ENCODE measurements around the gene TMEM108. TPM values are rescaled to one million over a fixed set of nuclear protein-coding genes. Genes with fewer than 3 reads are reported as not detected.

The TMEM108 gene
- total RNA-seq, 1 experiment from 2014 or later = not detected

DNA sequence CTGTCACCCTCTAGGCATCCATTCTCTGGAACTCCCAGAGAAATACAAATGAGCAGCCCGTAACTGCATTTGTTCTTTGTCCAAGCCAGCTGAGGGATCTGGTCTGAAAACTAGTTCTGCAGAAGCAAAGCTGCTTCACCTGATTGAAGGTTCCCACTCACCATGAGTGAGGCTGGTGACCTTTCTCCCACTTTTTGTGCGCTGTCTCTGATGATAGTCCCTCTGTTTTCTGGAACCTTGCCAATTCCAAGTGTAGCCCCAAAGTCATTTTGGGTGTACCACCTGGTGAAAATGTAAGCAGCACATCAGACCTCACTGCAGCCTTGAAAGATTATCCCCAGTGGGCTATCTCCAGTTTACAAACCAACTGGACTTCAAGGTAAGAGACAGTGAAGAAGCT lies 322.3 kb downstream of the TMEM108 start:
- peaks cover 60% of the 10 kb centered on the region for H3K27me3 Mint-ChIP-seq (ENCODE audit: insufficient read depth, unreplicated experiment)
- no peak overlapping the region for H3K27ac Mint-ChIP-seq (ENCODE audit: low read depth, unreplicated experiment)
- no peak for DNase-seq (ENCODE audit: unreplicated experiment)
- TF ChIP-seq, protein P1, sequence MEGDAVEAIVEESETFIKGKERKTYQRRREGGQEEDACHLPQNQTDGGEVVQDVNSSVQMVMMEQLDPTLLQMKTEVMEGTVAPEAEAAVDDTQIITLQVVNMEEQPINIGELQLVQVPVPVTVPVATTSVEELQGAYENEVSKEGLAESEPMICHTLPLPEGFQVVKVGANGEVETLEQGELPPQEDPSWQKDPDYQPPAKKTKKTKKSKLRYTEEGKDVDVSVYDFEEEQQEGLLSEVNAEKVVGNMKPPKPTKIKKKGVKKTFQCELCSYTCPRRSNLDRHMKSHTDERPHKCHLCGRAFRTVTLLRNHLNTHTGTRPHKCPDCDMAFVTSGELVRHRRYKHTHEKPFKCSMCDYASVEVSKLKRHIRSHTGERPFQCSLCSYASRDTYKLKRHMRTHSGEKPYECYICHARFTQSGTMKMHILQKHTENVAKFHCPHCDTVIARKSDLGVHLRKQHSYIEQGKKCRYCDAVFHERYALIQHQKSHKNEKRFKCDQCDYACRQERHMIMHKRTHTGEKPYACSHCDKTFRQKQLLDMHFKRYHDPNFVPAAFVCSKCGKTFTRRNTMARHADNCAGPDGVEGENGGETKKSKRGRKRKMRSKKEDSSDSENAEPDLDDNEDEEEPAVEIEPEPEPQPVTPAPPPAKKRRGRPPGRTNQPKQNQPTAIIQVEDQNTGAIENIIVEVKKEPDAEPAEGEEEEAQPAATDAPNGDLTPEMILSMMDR (IDR thresholded peaks at IDR 0.05; ENCODE audit: unreplicated experiment) = no peak
- BruUV-seq (replicated peaks) = no TSS peak
- no peaks in the 10 kb centered on the region for H3K36me3 Mint-ChIP-seq (ENCODE audit: insufficient read depth, unreplicated experiment)
- POLR2A ChIA-PET = no interaction called here
- no peak overlapping the region for H3K4me3 Mint-ChIP-seq (ENCODE audit: unreplicated experiment)
- peaks cover 10% of the 10 kb centered on the region for H3K9me3 Mint-ChIP-seq (ENCODE audit: unreplicated experiment)
- intact Hi-C loops (cut with micrococcal nuclease) = no loop called here
- CTCF ChIA-PET = interaction anchor here (0.8 to 1.6 kb wide), 2 partner anchors 16 to 64 kb away, joined by 3 to 4 read pairs; no protein-coding TSS in a partner anchor
- no peaks in the 10 kb centered on the region for H3K4me1 Mint-ChIP-seq (ENCODE audit: insufficient read depth, unreplicated experiment)

DNA sequence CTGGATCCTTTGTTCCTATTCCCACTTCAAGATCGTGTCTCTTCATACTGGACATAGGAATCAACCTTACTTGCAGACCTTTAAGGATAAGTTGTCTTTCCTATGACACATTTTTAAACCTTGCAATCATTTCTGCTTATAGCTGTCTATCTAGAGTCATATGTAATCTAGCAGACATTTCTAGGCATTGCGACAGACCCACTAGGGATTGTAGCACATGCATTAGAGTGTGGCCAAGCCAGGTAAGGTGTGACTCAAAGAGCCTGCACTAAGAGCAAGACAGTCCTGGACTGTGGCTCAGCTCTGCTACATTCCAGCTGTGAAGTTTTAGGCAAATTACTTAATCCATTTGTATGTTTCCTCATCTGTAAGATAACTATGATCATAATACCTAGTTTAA lies 322.8 kb downstream of the TMEM108 start:
- H3K4me3 Mint-ChIP-seq (ENCODE audit: unreplicated experiment) = no peak overlapping the region
- BruUV-seq (replicated peaks) = no TSS peak
- H3K27me3 Mint-ChIP-seq (ENCODE audit: insufficient read depth, unreplicated experiment) = peaks cover 61% of the 10 kb centered on the region
- intact Hi-C loops (cut with micrococcal nuclease) = no loop called here
- H3K27ac Mint-ChIP-seq (ENCODE audit: low read depth, unreplicated experiment) = no peak overlapping the region
- H3K4me1 Mint-ChIP-seq (ENCODE audit: insufficient read depth, unreplicated experiment) = no peaks in the 10 kb centered on the region
- H3K36me3 Mint-ChIP-seq (ENCODE audit: insufficient read depth, unreplicated experiment) = no peaks in the 10 kb centered on the region
- ChIA-PET POLR2A (no interaction called here), CTCF (interaction anchor here (0.6 to 1.6 kb wide), 4 partner anchors 10 to 431 kb away, joined by 3 to 4 read pairs (median 3); no protein-coding TSS in a partner anchor)
- peaks cover 10% of the 10 kb centered on the region for H3K9me3 Mint-ChIP-seq (ENCODE audit: unreplicated experiment)
- peak; percentile 42 for DNase-seq (ENCODE audit: unreplicated experiment)
- TF ChIP-seq, protein P1 (IDR thresholded peaks at IDR 0.05; ENCODE audit: unreplicated experiment) = no peak

DNA sequence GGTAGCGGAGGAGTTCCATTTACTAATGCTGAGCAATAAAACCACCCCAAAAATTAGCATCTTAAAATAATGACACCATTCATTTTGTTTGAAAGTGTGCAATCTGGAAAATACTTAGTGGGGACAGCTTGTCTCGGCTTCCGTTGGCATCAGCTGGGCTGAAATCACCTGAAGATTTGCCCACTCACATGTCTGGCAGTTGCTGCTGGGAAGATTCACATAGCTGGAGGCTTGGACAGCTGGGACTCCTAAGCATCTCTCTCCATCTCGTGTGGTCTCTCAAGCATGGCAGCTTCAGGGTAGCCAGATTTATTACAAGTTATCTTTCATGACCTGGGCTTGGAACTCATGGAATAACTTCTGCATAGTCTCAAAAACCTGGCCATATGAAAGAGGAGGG lies 323.2 kb downstream of the TMEM108 start:
- ChIA-PET POLR2A (no interaction called here), CTCF (interaction anchor here (0.6 to 1.6 kb wide), 5 partner anchors 9 to 430 kb away, joined by 3 to 4 read pairs (median 3); no protein-coding TSS in a partner anchor)
- BruUV-seq (replicated peaks) = no TSS peak
- H3K27me3 Mint-ChIP-seq (ENCODE audit: insufficient read depth, unreplicated experiment) = peaks cover 64% of the 10 kb centered on the region
- DNase-seq (ENCODE audit: unreplicated experiment) = no peak
- TF ChIP-seq, protein P1 (IDR thresholded peaks at IDR 0.05; ENCODE audit: unreplicated experiment) = no peak
- H3K9me3 Mint-ChIP-seq (ENCODE audit: unreplicated experiment) = peaks cover 9% of the 10 kb centered on the region
- intact Hi-C loops (cut with micrococcal nuclease) = no loop called here
- no peaks in the 10 kb centered on the region for H3K4me1 Mint-ChIP-seq (ENCODE audit: insufficient read depth, unreplicated experiment)
- no peak overlapping the region for H3K4me3 Mint-ChIP-seq (ENCODE audit: unreplicated experiment)
- H3K27ac Mint-ChIP-seq (ENCODE audit: low read depth, unreplicated experiment) = no peak overlapping the region
- H3K36me3 Mint-ChIP-seq (ENCODE audit: insufficient read depth, unreplicated experiment) = no peaks in the 10 kb centered on the region

DNA sequence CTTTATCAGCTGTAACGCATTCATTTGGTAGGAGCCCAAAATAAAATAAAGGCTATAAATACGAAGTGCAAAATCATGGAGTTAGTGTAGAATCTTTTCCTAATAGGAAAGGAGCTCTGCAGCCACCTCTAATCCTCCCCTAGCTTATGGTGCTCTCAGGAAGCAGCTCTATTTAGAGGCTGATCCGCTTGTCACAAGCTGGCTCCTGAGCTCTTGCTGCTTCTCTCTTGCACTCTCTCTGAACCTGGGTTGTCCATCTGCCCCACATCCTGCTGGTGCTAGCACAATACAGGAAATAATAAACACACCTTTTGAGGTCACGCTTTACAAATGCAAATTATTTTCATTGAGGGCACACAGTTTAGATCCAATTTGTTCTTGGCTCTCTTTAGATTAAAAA lies 324.3 kb downstream of the TMEM108 start:
- no peaks in the 10 kb centered on the region for H3K4me1 Mint-ChIP-seq (ENCODE audit: insufficient read depth, unreplicated experiment)
- no TSS peak for BruUV-seq (replicated peaks)
- TF ChIP-seq, protein P1 (IDR thresholded peaks at IDR 0.05; ENCODE audit: unreplicated experiment) = no peak
- no peak for DNase-seq (ENCODE audit: unreplicated experiment)
- no peak overlapping the region for H3K27ac Mint-ChIP-seq (ENCODE audit: low read depth, unreplicated experiment)
- CTCF ChIA-PET = no interaction called here
- H3K36me3 Mint-ChIP-seq (ENCODE audit: insufficient read depth, unreplicated experiment) = no peaks in the 10 kb centered on the region
- intact Hi-C loops (cut with micrococcal nuclease) = no loop called here
- H3K9me3 Mint-ChIP-seq (ENCODE audit: unreplicated experiment) = no peaks in the 10 kb centered on the region
- POLR2A ChIA-PET = no interaction called here
- H3K4me3 Mint-ChIP-seq (ENCODE audit: unreplicated experiment) = no peak overlapping the region
- peaks cover 75% of the 10 kb centered on the region for H3K27me3 Mint-ChIP-seq (ENCODE audit: insufficient read depth, unreplicated experiment)
